Endothelial cell of umbilical vein (primary cell): Measurements from ENCODE around the gene AGPAT2.

Source experiments
- CTCF ChIP-seq, 2 donors: IDR thresholded peaks; 1 replicate in 1 of 2; 2 replicates in 1 of 2; pipeline ENCODE4 v1.5.1; 2011; ENCODE audit warnings: low read length in 2 of 2, mild to moderate bottlenecking in 2 of 2, moderate library complexity in 2 of 2, control low read depth in 1 of 2, inconsistent platforms in 1 of 2, low read depth in 1 of 2; ENCODE audit not compliant: insufficient read depth in 1 of 2; ENCODE audit errors: extremely low read depth in 1 of 2
- POLR2A ChIP-seq: IDR thresholded peaks from 2 replicates; pipeline ENCODE4 v1.6.1; 2012; ENCODE audit warnings: low read depth, mild to moderate bottlenecking, control low read depth, low read length

DNA sequence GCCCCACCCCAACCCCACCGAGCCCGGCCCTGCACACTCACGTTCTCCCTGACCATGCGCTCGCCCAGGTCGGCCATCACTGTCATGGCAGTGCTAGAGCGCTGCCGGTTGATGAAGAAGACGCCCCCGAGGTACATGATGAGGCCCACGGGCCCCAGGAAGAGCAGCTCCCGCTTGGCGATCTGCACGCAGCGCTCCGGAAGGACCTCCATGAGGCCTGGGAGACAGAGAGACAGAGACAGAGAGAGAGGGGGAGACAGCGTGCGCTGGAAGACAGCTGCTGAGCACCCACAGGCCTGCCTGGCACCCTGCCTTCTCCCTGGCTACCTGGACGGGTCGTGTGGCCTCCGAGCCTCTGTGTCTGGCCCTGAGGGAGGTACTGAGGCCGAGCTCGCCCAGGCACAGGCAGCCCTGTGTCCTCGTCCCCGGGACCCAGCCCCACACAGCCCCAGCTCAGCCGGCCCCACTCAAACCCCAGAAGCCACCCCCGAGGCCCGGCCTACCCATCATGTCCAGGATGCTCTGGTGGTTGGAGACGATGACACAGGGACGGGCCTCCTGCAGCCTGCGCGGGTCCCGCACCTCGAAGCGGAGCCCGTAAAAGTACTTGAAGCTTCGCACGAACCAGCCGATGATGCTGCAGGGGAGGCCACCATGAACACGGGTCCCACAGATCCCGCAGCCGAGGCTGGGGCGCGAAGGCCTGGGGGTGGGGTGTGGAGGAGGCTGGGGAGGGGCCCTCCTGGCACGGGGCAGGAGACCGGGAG lies 10.2 kb downstream of the AGPAT2 start:
- TF ChIP-seq CTCF (IDR thresholded peaks at IDR 0.05; ENCODE audit: extremely low read depth in 1 of 2, insufficient read depth in 1 of 2, low read depth in 1 of 2, low read length in 2 of 2), result no peak
- no peak for TF ChIP-seq POLR2A
